Spleen (tissue), 7 donors: ENCODE data around the gene DDAH1.

ENCODE experiments used
- CTCF ChIP-seq, 11 experiments: fragments of 200-600 bp in 7 of 11; fragments of 450-650 bp in 4 of 11; sonication (generic) in 4 of 11; IDR thresholded peaks in 8 of 11; conservative IDR thresholded peaks in 3 of 11; 1 replicate in 7 of 11; 2 replicates in 4 of 11; pipeline versions ENCODE4 v1.4.0 to v1.8.0; 2016 to 2021; ENCODE audit warnings: antibody characterized with exemption in 11 of 11, inconsistent platforms in 4 of 11, mild to moderate bottlenecking in 1 of 11
- POLR2A ChIP-seq, 3 donors: fragments of 450-650 bp; IDR thresholded peaks; one replicate each; pipeline ENCODE4 v1.5.1; 2017; ENCODE audit warnings: antibody characterized with exemption in 3 of 3, mild to moderate bottlenecking in 1 of 3
- POLR2AphosphoS5 ChIP-seq, 3 donors: sonication (generic); formaldehyde crosslinking; IDR thresholded peaks; one replicate each; pipeline ENCODE4 v1.5.1; 2017; ENCODE audit warnings: antibody characterized with exemption in 3 of 3
- donor health status: DM: no; HTN: no; CAD: no; lungs with moderate emphysema.
- donor health status: DM: no; HTN: no; CAD: no.
- donor health status: DM: no; HTN: no; CAD: no.

GRCh38 chr1:85273397-85273796 lies 191.6 kb downstream of the DDAH1 start:
- TF ChIP-seq CTCF (IDR thresholded peaks at IDR 0.05 in 8 of 11, conservative IDR thresholded peaks at IDR 0.05 in 3 of 11): no peak
- no peak for TF ChIP-seq POLR2AphosphoS5 (IDR thresholded peaks at IDR 0.05)
- TF ChIP-seq POLR2A (IDR thresholded peaks at IDR 0.05): no peak
